CD14-positive monocyte (primary cell): ENCODE measurements around the gene ZFPM1. TPM values are rescaled to one million over a fixed set of nuclear protein-coding genes. Genes with fewer than 3 reads are reported as not detected.

Experiments used
- DNase-seq, 3 donors: peaks; one replicate each; pipeline ENCODE4 v3.0.0-alpha.2; 2011 to 2022
- H2AFZ ChIP-seq: 2 replicates; pipeline ENCODE4 v1.6.0; 2012; ENCODE audit warnings: mild to moderate bottlenecking, low read depth, low read length, inconsistent platforms; ENCODE audit not compliant: insufficient read depth, poor library complexity, severe bottlenecking
- H3K27ac ChIP-seq, 2 donors: 1 replicate in 1 of 2; 2 replicates in 1 of 2; pipeline ENCODE4 v1.5.1; 2012 to 2013; ENCODE audit warnings: low read length in 2 of 2, control low read depth in 1 of 2, inconsistent platforms in 1 of 2, low read depth in 1 of 2, mild to moderate bottlenecking in 1 of 2
- H3K27me3 ChIP-seq, 2 donors: one replicate each; pipeline versions ENCODE4 v1.6.0 to v1.6.1; 2011 to 2013; ENCODE audit warnings: low read length in 2 of 2; ENCODE audit not compliant: control insufficient read depth in 2 of 2, insufficient read depth in 2 of 2
- H3K36me3 ChIP-seq, 2 donors: replicated peaks in 1 of 2; 1 replicate in 1 of 2; 2 replicates in 1 of 2; pipeline versions ENCODE4 v1.5.1 to v1.6.1; 2012 to 2013; ENCODE audit warnings: low read length in 2 of 2, control low read depth in 1 of 2, inconsistent platforms in 1 of 2, mild to moderate bottlenecking in 1 of 2; ENCODE audit not compliant: insufficient read depth in 2 of 2, control insufficient read depth in 1 of 2
- H3K4me1 ChIP-seq, 2 donors: 1 replicate in 1 of 2; 2 replicates in 1 of 2; pipeline versions ENCODE4 v1.5.1 to v1.6.1; 2012 to 2013; ENCODE audit warnings: low read length in 2 of 2, control low read depth in 1 of 2, inconsistent platforms in 1 of 2, mild to moderate bottlenecking in 1 of 2, moderate library complexity in 1 of 2; ENCODE audit not compliant: insufficient read depth in 2 of 2, control insufficient read depth in 1 of 2
- H3K4me2 ChIP-seq: replicated peaks from 2 replicates; pipeline ENCODE3; 2012; ENCODE audit warnings: low read length, moderate library complexity, mild to moderate bottlenecking; ENCODE audit not compliant: poor library complexity, severe bottlenecking; ENCODE audit errors: extremely low read depth
- H3K4me3 ChIP-seq, 3 experiments: fragments of 200-600 bp in 1 of 3; sonication (generic) in 1 of 3; replicated peaks in 1 of 3; 1 replicate in 2 of 3; 2 replicates in 1 of 3; pipeline ENCODE4 v1.5.1; 2011 to 2013; ENCODE audit warnings: low read length in 3 of 3, mild to moderate bottlenecking in 3 of 3, control low read depth in 2 of 3, low read depth in 2 of 3, inconsistent platforms in 1 of 3, moderate library complexity in 1 of 3
- H3K79me2 ChIP-seq: 2 replicates; pipeline ENCODE4 v1.6.0; 2012; ENCODE audit warnings: mild to moderate bottlenecking, control low read depth, inconsistent platforms, low read length, moderate library complexity; ENCODE audit not compliant: insufficient read depth
- H3K9ac ChIP-seq: 2 replicates; pipeline ENCODE4 v1.6.0; 2017; ENCODE audit warnings: low read length, mild to moderate bottlenecking; ENCODE audit not compliant: insufficient read depth, poor library complexity, severe bottlenecking
- H3K9me3 ChIP-seq, 2 donors: replicated peaks in 1 of 2; 1 replicate in 1 of 2; 2 replicates in 1 of 2; pipeline versions ENCODE4 v1.5.1 to v1.6.1; 2012 to 2013; ENCODE audit warnings: low read length in 2 of 2, control low read depth in 1 of 2; ENCODE audit not compliant: control insufficient read depth in 1 of 2, insufficient read depth in 1 of 2
- H4K20me1 ChIP-seq: 2 replicates; pipeline ENCODE4 v1.6.0; 2012; ENCODE audit warnings: mild to moderate bottlenecking, low read length, control low read depth, moderate library complexity; ENCODE audit not compliant: insufficient read depth
- H3K27ac Mint-ChIP-seq, 7 donors: one replicate each; pipeline ENCODE4 v1.8.0; 2020; ENCODE audit warnings: mild to moderate bottlenecking in 7 of 7, mixed read lengths in 7 of 7, moderate library complexity in 6 of 7, inconsistent platforms in 2 of 7
- H3K27me3 Mint-ChIP-seq, 3 donors: one replicate each; pipeline ENCODE4 v1.8.0; 2021 to 2022; ENCODE audit warnings: low read depth in 3 of 3, mild to moderate bottlenecking in 3 of 3, mixed read lengths in 3 of 3, moderate library complexity in 3 of 3, inconsistent platforms in 1 of 3
- H3K36me3 Mint-ChIP-seq, 2 donors: one replicate each; pipeline ENCODE4 v1.8.0; 2020; ENCODE audit warnings: mixed read lengths in 2 of 2, inconsistent platforms in 1 of 2, mild to moderate bottlenecking in 1 of 2
- H3K4me1 Mint-ChIP-seq: one replicate; pipeline ENCODE4 v1.8.0; 2020; ENCODE audit warnings: mild to moderate bottlenecking, mixed read lengths
- H3K4me3 Mint-ChIP-seq, 2 donors: one replicate each; pipeline ENCODE4 v1.8.0; 2020; ENCODE audit warnings: mild to moderate bottlenecking in 2 of 2, mixed read lengths in 2 of 2, moderate library complexity in 1 of 2
- H3K9me3 Mint-ChIP-seq, 7 donors: one replicate each; pipeline ENCODE4 v1.8.0; 2020 to 2022; ENCODE audit warnings: mixed read lengths in 7 of 7, mild to moderate bottlenecking in 6 of 7, moderate library complexity in 6 of 7, inconsistent platforms in 2 of 7
- WGBS: methylation state at CpG from one replicate; pipeline ENCODE4 v1.1.5; 2013; ENCODE audit warnings: missing lambda C conversion rate; ENCODE audit not compliant: insufficient coverage; 5-methylcytosine and 5-hydroxymethylcytosine counted together
- intact Hi-C, 2 donors: fragments of 100-400 bp; cut with micrococcal nuclease; formaldehyde crosslinking; loops; one replicate each; pipeline versions ENCODE4 v1.15.0 to v1.15.1; 2023
- polyA plus RNA-seq, 3 donors: library from polyadenylated mRNA; depleted of rRNA in 1 of 3; unstranded in 2 of 3; stranded (reverse) in 1 of 3; fragments of 300-500 nt in 2 of 3; fragments of >200 nt in 1 of 3; fragmentation: Illumina TruSeq in 2 of 3; gene quantifications; 1 replicate in 2 of 3; 2 replicates in 1 of 3; pipeline ENCODE4 v1.2.3, GENCODE V29; 2012 to 2021
- TF ChIP-seq, protein P1 (sequence below): fragments of 200-600 bp; IDR thresholded peaks from one replicate; pipeline ENCODE4 v1.8.0; 2022; ENCODE audit warnings: antibody characterized with exemption, mild to moderate bottlenecking

The ZFPM1 gene
- polyA plus RNA-seq, 3 donors, result 0.04 to 0.19 (median 0.12) TPM

DNA sequence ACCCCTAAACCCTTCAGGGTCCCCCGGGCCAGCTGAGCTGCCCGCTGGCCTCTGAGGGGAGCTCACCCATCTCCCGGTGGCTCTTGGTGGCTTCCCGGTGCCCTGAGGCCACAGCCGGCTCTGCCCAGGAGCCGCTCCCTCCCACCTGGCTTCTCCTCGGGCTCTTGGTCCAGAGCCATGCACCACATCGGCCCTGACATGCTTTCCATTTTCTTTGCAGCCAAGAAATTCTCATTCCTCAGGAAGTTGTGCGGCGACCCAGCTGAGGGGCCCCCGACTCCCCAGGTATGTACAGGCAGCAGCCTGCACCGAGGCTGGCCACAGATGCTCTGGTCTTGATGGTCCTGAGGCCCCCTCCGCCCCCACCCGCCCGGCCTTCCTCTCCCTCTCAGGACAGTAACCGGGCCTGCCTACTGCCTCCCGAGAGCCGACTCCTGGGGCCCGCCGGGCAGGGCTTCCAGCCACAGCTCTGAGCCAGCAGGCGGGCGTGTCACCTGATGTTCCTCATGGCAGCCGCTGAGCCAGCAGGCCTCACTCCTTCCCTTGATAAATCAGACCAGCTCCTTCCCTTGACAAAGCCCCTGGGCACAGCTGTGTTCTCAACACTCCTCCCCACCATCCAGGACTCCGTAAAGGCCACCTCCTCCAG is 28.4 kb upstream of the ZFPM1 start:
- intact Hi-C loops, result no loop called here

DNA sequence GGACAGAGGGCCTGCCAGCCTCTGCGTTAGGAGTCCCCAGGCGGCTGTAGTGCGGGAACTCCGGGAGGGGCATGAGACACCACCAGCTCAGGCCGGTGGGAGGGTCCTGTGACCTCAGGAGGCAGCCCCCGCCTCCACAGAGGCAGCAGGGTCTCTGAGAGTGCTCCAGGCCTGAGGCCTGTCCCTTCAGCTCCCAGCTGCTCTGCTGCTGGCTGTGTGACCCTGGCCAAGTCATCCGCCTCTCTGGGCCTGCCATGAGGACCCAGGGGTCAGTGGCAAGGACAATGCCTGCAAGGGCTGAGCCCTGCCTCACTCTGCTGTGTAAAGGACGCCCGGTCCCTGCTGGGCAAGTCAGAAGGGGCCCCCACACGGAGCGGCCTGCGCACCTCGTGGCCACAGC is 27.1 kb upstream of the ZFPM1 start:
- Histone ChIP-seq H3K9me3 (peaks cover 0 to 6% of the 10 kb centered on the region in 2 donors), H3K27me3 (peaks cover 0 to 18% of the 10 kb centered on the region in 2 donors), H3K4me1 (peaks cover 11 to 20% of the 10 kb centered on the region in 2 donors), H3K4me3 (no peak overlapping the region), H3K36me3 (no peaks in the 10 kb centered on the region), H3K79me2 (no peaks in the 10 kb centered on the region), H4K20me1 (no peaks in the 10 kb centered on the region), H2AFZ (no peak overlapping the region), H3K4me2 (no peak overlapping the region), H3K27ac (no peak overlapping the region), H3K9ac (no peak overlapping the region)
- TF ChIP-seq, protein P1, sequence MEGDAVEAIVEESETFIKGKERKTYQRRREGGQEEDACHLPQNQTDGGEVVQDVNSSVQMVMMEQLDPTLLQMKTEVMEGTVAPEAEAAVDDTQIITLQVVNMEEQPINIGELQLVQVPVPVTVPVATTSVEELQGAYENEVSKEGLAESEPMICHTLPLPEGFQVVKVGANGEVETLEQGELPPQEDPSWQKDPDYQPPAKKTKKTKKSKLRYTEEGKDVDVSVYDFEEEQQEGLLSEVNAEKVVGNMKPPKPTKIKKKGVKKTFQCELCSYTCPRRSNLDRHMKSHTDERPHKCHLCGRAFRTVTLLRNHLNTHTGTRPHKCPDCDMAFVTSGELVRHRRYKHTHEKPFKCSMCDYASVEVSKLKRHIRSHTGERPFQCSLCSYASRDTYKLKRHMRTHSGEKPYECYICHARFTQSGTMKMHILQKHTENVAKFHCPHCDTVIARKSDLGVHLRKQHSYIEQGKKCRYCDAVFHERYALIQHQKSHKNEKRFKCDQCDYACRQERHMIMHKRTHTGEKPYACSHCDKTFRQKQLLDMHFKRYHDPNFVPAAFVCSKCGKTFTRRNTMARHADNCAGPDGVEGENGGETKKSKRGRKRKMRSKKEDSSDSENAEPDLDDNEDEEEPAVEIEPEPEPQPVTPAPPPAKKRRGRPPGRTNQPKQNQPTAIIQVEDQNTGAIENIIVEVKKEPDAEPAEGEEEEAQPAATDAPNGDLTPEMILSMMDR, result no peak
- Mint-ChIP-seq H3K27me3 (peaks cover 8 to 46% (median 23%) of the 10 kb centered on the region in 3 donors), H3K27ac (no peak overlapping the region), H3K4me1 (peaks cover 5% of the 10 kb centered on the region), H3K9me3 (peaks cover 0 to 11% (median 4%) of the 10 kb centered on the region in 7 donors), H3K4me3 (no peak overlapping the region), H3K36me3 (peaks cover 0 to 1% of the 10 kb centered on the region in 2 donors)
- no peak for DNase-seq
- 94% methylated on average over 13 of the region's 13 CpGs for WGBS
- intact Hi-C loops, result no loop called here

More for the DNA sequence above, 28.4 kb upstream of the ZFPM1 start:
- Histone ChIP-seq H3K27me3 (peaks cover 0 to 14% of the 10 kb centered on the region in 2 donors), H3K36me3 (no peaks in the 10 kb centered on the region), H2AFZ (no peak overlapping the region), H3K9me3 (peaks cover 0 to 6% of the 10 kb centered on the region in 2 donors), H3K4me2 (no peak overlapping the region), H3K4me3 (no peak overlapping the region), H3K4me1 (peaks cover 4 to 7% of the 10 kb centered on the region in 2 donors), H3K27ac (no peak overlapping the region), H4K20me1 (no peaks in the 10 kb centered on the region), H3K9ac (no peak overlapping the region), H3K79me2 (no peaks in the 10 kb centered on the region)
- H3K27ac Mint-ChIP-seq, result peak overlapping the region in 1 of 7 donors; percentile 31
- TF ChIP-seq, protein P1, result no peak
- DNase-seq, result no peak
- peaks cover 0 to 9% (median 4%) of the 10 kb centered on the region in 7 donors for H3K9me3 Mint-ChIP-seq
- peaks cover 8 to 43% (median 19%) of the 10 kb centered on the region in 3 donors for H3K27me3 Mint-ChIP-seq
- H3K4me1 Mint-ChIP-seq, result peaks cover 1% of the 10 kb centered on the region
- 23% methylated on average over 23 of the region's 24 CpGs for WGBS
- no peaks in the 10 kb centered on the region for H3K36me3 Mint-ChIP-seq
- peak overlapping the region in 1 of 2 donors; percentile 54 for H3K4me3 Mint-ChIP-seq
